OCI-LY7 (cell line): ENCODE data around the gene TST.

Source experiments
- EZH2phosphoT487 ChIP-seq: fragments of 200-600 bp; sonication (generic); IDR thresholded peaks from 2 replicates; pipeline ENCODE4 v1.6.1; 2018; ENCODE audit warnings: low read depth, borderline replicate concordance, mild to moderate bottlenecking, mixed run types, antibody characterized with exemption, low read length, moderate library complexity, mixed read lengths
- TF ChIP-seq, protein P1 (sequence below): fragments of 200-600 bp; sonication (generic); conservative IDR thresholded peaks from 2 replicates; pipeline ENCODE4 v1.5.1; 2014; ENCODE audit warnings: mild to moderate bottlenecking, antibody characterized with exemption, low read length, moderate library complexity, mixed read lengths

GRCh38 chr22:36981247-36981775 lies 37.9 kb downstream of the TST start:
- TF ChIP-seq, protein P1, sequence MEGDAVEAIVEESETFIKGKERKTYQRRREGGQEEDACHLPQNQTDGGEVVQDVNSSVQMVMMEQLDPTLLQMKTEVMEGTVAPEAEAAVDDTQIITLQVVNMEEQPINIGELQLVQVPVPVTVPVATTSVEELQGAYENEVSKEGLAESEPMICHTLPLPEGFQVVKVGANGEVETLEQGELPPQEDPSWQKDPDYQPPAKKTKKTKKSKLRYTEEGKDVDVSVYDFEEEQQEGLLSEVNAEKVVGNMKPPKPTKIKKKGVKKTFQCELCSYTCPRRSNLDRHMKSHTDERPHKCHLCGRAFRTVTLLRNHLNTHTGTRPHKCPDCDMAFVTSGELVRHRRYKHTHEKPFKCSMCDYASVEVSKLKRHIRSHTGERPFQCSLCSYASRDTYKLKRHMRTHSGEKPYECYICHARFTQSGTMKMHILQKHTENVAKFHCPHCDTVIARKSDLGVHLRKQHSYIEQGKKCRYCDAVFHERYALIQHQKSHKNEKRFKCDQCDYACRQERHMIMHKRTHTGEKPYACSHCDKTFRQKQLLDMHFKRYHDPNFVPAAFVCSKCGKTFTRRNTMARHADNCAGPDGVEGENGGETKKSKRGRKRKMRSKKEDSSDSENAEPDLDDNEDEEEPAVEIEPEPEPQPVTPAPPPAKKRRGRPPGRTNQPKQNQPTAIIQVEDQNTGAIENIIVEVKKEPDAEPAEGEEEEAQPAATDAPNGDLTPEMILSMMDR = no peak
- no peak for TF ChIP-seq EZH2phosphoT487
